Activated T-helper 1 cell treated with Interleukin-2 at 50 U/mL for 16 hours (primary cell): ENCODE data around the gene MAPK11.

Experiments used
- DNase-seq: peaks from one replicate; pipeline ENCODE4 v3.0.0-alpha.2; 2020; ENCODE audit warnings: low read depth

MAPK11 gene

GRCh38 chr22:50224071-50224470 lies 46.1 kb downstream of the MAPK11 start:
- DNase-seq = no peak

- no peak for DNase-seq
Measured at GRCh38 chr22:50222508-50222907, 47.7 kb downstream of the MAPK11 start.

- DNase-seq = no peak
Measured at GRCh38 chr22:50221410-50222300, 48.5 kb downstream of the MAPK11 start.

- DNase-seq = no peak
Measured at GRCh38 chr22:50220603-50221409, 49.4 kb downstream of the MAPK11 start.

GRCh38 chr22:50219800-50220602 lies 50.2 kb downstream of the MAPK11 start:
- DNase-seq = no peak

- no peak for DNase-seq
Measured at GRCh38 chr22:50218996-50219727, 51.0 kb downstream of the MAPK11 start.

- DNase-seq = no peak
Measured at GRCh38 chr22:50218153-50218995, 51.8 kb downstream of the MAPK11 start.

GRCh38 chr22:50217543-50218152 lies 52.5 kb downstream of the MAPK11 start:
- DNase-seq = no peak

- DNase-seq = no peak
Measured at GRCh38 chr22:50216684-50217520, 53.3 kb downstream of the MAPK11 start.

- no peak for DNase-seq
Measured at GRCh38 chr22:50216055-50216683, 54.0 kb downstream of the MAPK11 start.

GRCh38 chr22:50215297-50216054 lies 54.7 kb downstream of the MAPK11 start:
- no peak for DNase-seq
